ENCODE measurements around the gene PTAR1.

Gene PTAR1

GRCh38 chr9:69785757-69786156 lies 25.9 kb upstream of the PTAR1 start:
- Histone ChIP-seq H3K4me1 (ENCODE audit: low read length) (no peaks in the 10 kb centered on the region; the same call in 1 of the 2 replicates), H3K9me2 (replicated peaks; ENCODE audit: insufficient read depth, low read length) (no peaks in the 10 kb centered on the region), H3K79me2 (ENCODE audit: low read length) (no peaks in the 10 kb centered on the region), H3K4me3 (ENCODE audit: low read length) (no peak overlapping the region), H3K36me3 (replicated peaks; ENCODE audit: insufficient read depth, low read length) (no peaks in the 10 kb centered on the region), H4K20me1 (ENCODE audit: insufficient read depth, low read length) (no peaks in the 10 kb centered on the region), H3K27me3 (replicated peaks; ENCODE audit: insufficient read depth, low read length) (no peaks in the 10 kb centered on the region), H3K9me3 (replicated peaks; ENCODE audit: insufficient read depth, low read length) (no peaks in the 10 kb centered on the region), H3K4me2 (ENCODE audit: low read depth, low read length) (no peak overlapping the region), H3K27ac (ENCODE audit: low read length) (no peak overlapping the region), H2AFZ (ENCODE audit: low read length) (no peak overlapping the region), H3K9ac (ENCODE audit: low read length) (no peak overlapping the region), H3F3A (ENCODE audit: insufficient read depth, low read length) (no peaks in the 10 kb centered on the region)
- no peak for DNase-seq
- no peak for TF ChIP-seq EZH2 (optimal IDR thresholded peaks at IDR 0.05; ENCODE audit: low read depth, low read length)
- TF ChIP-seq EZH2phosphoT487 (IDR thresholded peaks at IDR 0.05; ENCODE audit: low read length): no peak
- TF ChIP-seq CTCF (IDR thresholded peaks at IDR 0.05; ENCODE audit: low read length): 0 out of 2 replicates have a peak, but pooled peaks have one; percentile 16

- no peaks in the 10 kb centered on the region for H3K79me2 ChIP-seq (ENCODE audit: low read length)
- H2AFZ ChIP-seq (ENCODE audit: low read length): no peak overlapping the region
- no peaks in the 10 kb centered on the region for H3K9me2 ChIP-seq (replicated peaks; ENCODE audit: insufficient read depth, low read length)
- DNase-seq: no peak
- H3K27me3 ChIP-seq (replicated peaks; ENCODE audit: insufficient read depth, low read length): no peaks in the 10 kb centered on the region
- H3K36me3 ChIP-seq (replicated peaks; ENCODE audit: insufficient read depth, low read length): no peaks in the 10 kb centered on the region
- H3K9me3 ChIP-seq (replicated peaks; ENCODE audit: insufficient read depth, low read length): no peaks in the 10 kb centered on the region
- H3K4me1 ChIP-seq (ENCODE audit: low read length): no peaks in the 10 kb centered on the region
- H3K9ac ChIP-seq (ENCODE audit: low read length): no peak overlapping the region
- H3K4me2 ChIP-seq (ENCODE audit: low read depth, low read length): no peak overlapping the region
- TF ChIP-seq EZH2 (optimal IDR thresholded peaks at IDR 0.05; ENCODE audit: low read depth, low read length): no peak
- TF ChIP-seq CTCF (IDR thresholded peaks at IDR 0.05; ENCODE audit: low read length): no peak
- no peak for TF ChIP-seq EZH2phosphoT487 (IDR thresholded peaks at IDR 0.05; ENCODE audit: low read length)
- no peak overlapping the region for H3K4me3 ChIP-seq (ENCODE audit: low read length)
- no peaks in the 10 kb centered on the region for H3F3A ChIP-seq (ENCODE audit: insufficient read depth, low read length)
- no peaks in the 10 kb centered on the region for H4K20me1 ChIP-seq (ENCODE audit: insufficient read depth, low read length)
- no peak overlapping the region for H3K27ac ChIP-seq (ENCODE audit: low read length)
Measured at GRCh38 chr9:69773258-69773657, 13.4 kb upstream of the PTAR1 start.

GRCh38 chr9:69771775-69772418 lies 12.1 kb upstream of the PTAR1 start:
- H3K27ac ChIP-seq (ENCODE audit: low read length): no peak overlapping the region
- no peaks in the 10 kb centered on the region for H3F3A ChIP-seq (ENCODE audit: insufficient read depth, low read length)
- H3K9me2 ChIP-seq (replicated peaks; ENCODE audit: insufficient read depth, low read length): no peaks in the 10 kb centered on the region
- H4K20me1 ChIP-seq (ENCODE audit: insufficient read depth, low read length): no peaks in the 10 kb centered on the region
- no peaks in the 10 kb centered on the region for H3K27me3 ChIP-seq (replicated peaks; ENCODE audit: insufficient read depth, low read length)
- H3K36me3 ChIP-seq (replicated peaks; ENCODE audit: insufficient read depth, low read length): no peaks in the 10 kb centered on the region
- H3K4me2 ChIP-seq (ENCODE audit: low read depth, low read length): no peak overlapping the region
- H3K4me1 ChIP-seq (ENCODE audit: low read length): no peaks in the 10 kb centered on the region
- H3K9ac ChIP-seq (ENCODE audit: low read length): no peak overlapping the region
- no peak overlapping the region for H3K4me3 ChIP-seq (ENCODE audit: low read length)
- no peak for TF ChIP-seq EZH2 (optimal IDR thresholded peaks at IDR 0.05; ENCODE audit: low read depth, low read length)
- TF ChIP-seq CTCF (IDR thresholded peaks at IDR 0.05; ENCODE audit: low read length): no peak
- TF ChIP-seq EZH2phosphoT487 (IDR thresholded peaks at IDR 0.05; ENCODE audit: low read length): no peak
- no peaks in the 10 kb centered on the region for H3K9me3 ChIP-seq (replicated peaks; ENCODE audit: insufficient read depth, low read length)
- DNase-seq: no peak
- no peaks in the 10 kb centered on the region for H3K79me2 ChIP-seq (ENCODE audit: low read length)
- H2AFZ ChIP-seq (ENCODE audit: low read length): no peak overlapping the region

Data from MM.1S (cell line).